A549 (cell line): ENCODE measurements around the gene TRIM28. TPM values are rescaled to one million over a fixed set of nuclear protein-coding genes. Genes with fewer than 3 reads are reported as not detected.

Experiments
- ATAC-seq, 2 experiments: fragments of 200-7000 bp in 1 of 2; fragments of >200 bp in 1 of 2; cut with Nextera tagmentation in 1 of 2; cut with Tn5 transposase in 1 of 2; 3 replicates each; pipeline versions ENCODE4 v1.8.0 to v1.9.1; 2018 to 2020; ENCODE audit warnings: mild to moderate bottlenecking in 1 of 2, moderate library complexity in 1 of 2
- CTCF ChIA-PET: fragments of 300-600 bp; sonication (Branson Sonifier 250); formaldehyde crosslinking; extraction: SDS; loops from one replicate; lab custom pipeline; 2021; ENCODE audit warnings: antibody characterized with exemption, inconsistent platforms; lab: Yijun Ruan, JAX
- POLR2A ChIA-PET: fragments of 350-600 bp; formaldehyde crosslinking; extraction: SDS; loops from one replicate; lab custom pipeline; 2021; ENCODE audit warnings: antibody characterized with exemption, inconsistent platforms; lab: Yijun Ruan, JAX
- DNase-seq, 2 experiments: peaks; one replicate each; pipeline versions ENCODE4 v3.0.0 to v3.0.0-alpha.2; 2011 to 2016; ENCODE audit warnings: low read depth in 1 of 2, low spot score in 1 of 2
- FAIRE-seq: peaks from 2 replicates; lab custom pipeline; 2011; peaks lifted over from hg19 to GRCh38; lab: Jason Lieb, UNC
- H3K27ac ChIP-seq, 2 experiments: fragments of >200 bp; sonication (Bioruptor Twin); formaldehyde crosslinking; 3 replicates each; pipeline ENCODE4 v1.5.1; 2016 to 2017
- H3K4me1 ChIP-seq: fragments of >200 bp; sonication (Bioruptor Twin); formaldehyde crosslinking; 3 replicates; pipeline ENCODE4 v1.6.1; 2016
- H3K4me2 ChIP-seq: fragments of >200 bp; sonication (Bioruptor Twin); formaldehyde crosslinking; 3 replicates; pipeline ENCODE4 v1.6.1; 2016
- H3K4me3 ChIP-seq: fragments of >200 bp; sonication (Bioruptor Twin); formaldehyde crosslinking; 3 replicates; pipeline ENCODE4 v1.5.1; 2016
- H3K9me3 ChIP-seq: fragments of >200 bp; sonication (Bioruptor Twin); formaldehyde crosslinking; 3 replicates; pipeline ENCODE4 v1.6.1; 2016
- ATOH8 ChIP-seq: fragments of 250-450 bp; sonication (Bioruptor Pico); IDR thresholded peaks from 2 replicates; pipeline ENCODE4 v1.5.0; 2020; ENCODE audit warnings: low read depth, mild to moderate bottlenecking, moderate library complexity
- BCL3 ChIP-seq: fragments of >200 bp; sonication (Bioruptor Twin); formaldehyde crosslinking; IDR thresholded peaks from 3 replicates; pipeline ENCODE4 v1.6.1; 2016
- CHD2 ChIP-seq: fragments of 150-350 bp; IDR thresholded peaks from 2 replicates; pipeline ENCODE4 v1.6.1; 2014; ENCODE audit warnings: low read length; ENCODE audit not compliant: partially characterized antibody
- CHD4 ChIP-seq: fragments of 200-600 bp; sonication (generic); IDR thresholded peaks from 2 replicates; pipeline ENCODE4 v1.6.1; 2016; ENCODE audit warnings: antibody characterized with exemption, mild to moderate bottlenecking, borderline replicate concordance
- CTCF ChIP-seq: fragments of >200 bp; sonication (Bioruptor Twin); formaldehyde crosslinking; IDR thresholded peaks from 3 replicates; pipeline ENCODE4 v1.5.1; 2016
- E2F6 ChIP-seq: IDR thresholded peaks from 2 replicates; pipeline ENCODE4 v1.6.1; 2012; ENCODE audit warnings: low read depth, borderline replicate concordance
- ESRRA ChIP-seq: fragments of 150-350 bp; IDR thresholded peaks from 2 replicates; pipeline ENCODE4 v1.6.1; 2014; ENCODE audit warnings: mild to moderate bottlenecking, low read length, borderline replicate concordance
- FOXS1 ChIP-seq: fragments of 250-450 bp; sonication (Bioruptor Pico); IDR thresholded peaks from 2 replicates; pipeline ENCODE4 v1.5.0; 2020; ENCODE audit warnings: mild to moderate bottlenecking, moderate library complexity
- GATA3 ChIP-seq: IDR thresholded peaks from 2 replicates; pipeline ENCODE4 v1.6.1; 2012; ENCODE audit warnings: borderline replicate concordance
- HES2 ChIP-seq: fragments of >200 bp; sonication (Bioruptor Twin); formaldehyde crosslinking; IDR thresholded peaks from 2 replicates; pipeline ENCODE4 v1.6.1; 2016
- HOXA7 ChIP-seq: fragments of 250-450 bp; sonication (Bioruptor Pico); IDR thresholded peaks from 2 replicates; pipeline ENCODE4 v1.5.0; 2020; ENCODE audit warnings: mild to moderate bottlenecking, moderate library complexity
- HOXB5 ChIP-seq: fragments of 250-450 bp; sonication (Bioruptor Pico); IDR thresholded peaks from 2 replicates; pipeline ENCODE4 v1.5.0; 2020; ENCODE audit warnings: mild to moderate bottlenecking, moderate library complexity
- JUN ChIP-seq, 2 experiments: fragments of >200 bp; sonication (Bioruptor Twin); formaldehyde crosslinking; IDR thresholded peaks; 2 replicates in 1 of 2; 3 replicates in 1 of 2; pipeline ENCODE4 v1.6.1; 2016 to 2017
- MAX ChIP-seq: IDR thresholded peaks from 2 replicates; pipeline ENCODE4 v1.6.1; 2012
- MYC ChIP-seq: IDR thresholded peaks from 2 replicates; pipeline ENCODE4 v1.6.1; 2012; ENCODE audit warnings: mild to moderate bottlenecking, inconsistent platforms, low read length, improper control_type of control experiment, borderline replicate concordance
- PBX3 ChIP-seq: IDR thresholded peaks from 2 replicates; pipeline ENCODE4 v1.6.1; 2012
- PHF8 ChIP-seq: fragments of 200-600 bp; sonication (generic); IDR thresholded peaks from 2 replicates; pipeline ENCODE4 v1.6.1; 2016; ENCODE audit warnings: low read depth, mild to moderate bottlenecking, antibody characterized with exemption, moderate library complexity, borderline replicate concordance
- POLR2A ChIP-seq: IDR thresholded peaks from 2 replicates; pipeline ENCODE4 v1.6.1; 2012; ENCODE audit warnings: mild to moderate bottlenecking, low read length
- RAD21 ChIP-seq, 2 experiments: fragments of >200 bp in 1 of 2; sonication (Bioruptor Twin) in 1 of 2; formaldehyde crosslinking in 1 of 2; IDR thresholded peaks in 1 of 2; conservative IDR thresholded peaks in 1 of 2; 2 replicates in 1 of 2; 3 replicates in 1 of 2; pipeline ENCODE4 v1.6.1; 2012 to 2018; ENCODE audit warnings: inconsistent platforms in 1 of 2
- RCOR1 ChIP-seq: fragments of 150-350 bp; IDR thresholded peaks from 2 replicates; pipeline ENCODE4 v1.6.1; 2014; ENCODE audit warnings: antibody characterized with exemption, low read length, low read depth
- SMC3 ChIP-seq: fragments of >200 bp; sonication (Bioruptor Twin); formaldehyde crosslinking; IDR thresholded peaks from 3 replicates; pipeline ENCODE4 v1.6.1; 2018; ENCODE audit warnings: inconsistent platforms
- USF2 ChIP-seq: fragments of 450-650 bp; IDR thresholded peaks from 2 replicates; pipeline ENCODE4 v1.6.1; 2014; ENCODE audit warnings: antibody characterized with exemption
- ZC3H11A ChIP-seq: fragments of 450-650 bp; IDR thresholded peaks from 2 replicates; pipeline ENCODE4 v1.6.1; 2014; ENCODE audit warnings: antibody characterized with exemption, mild to moderate bottlenecking
- WGBS: methylation state at CpG from one replicate; pipeline ENCODE4 v1.1.6; 2017; ENCODE audit errors: missing lambda C conversion rate; 5-methylcytosine and 5-hydroxymethylcytosine counted together
- polyA plus RNA-seq, 4 experiments: library from polyadenylated mRNA; depleted of rRNA in 3 of 4; stranded (reverse); fragments of >200 nt; fragmentation: RNase III in 1 of 4; extraction: RNeasy Plus Mini Kit Qiagen cat#74134 plus additional on column Dnase treatment in 1 of 4; gene quantifications; 2 replicates in 3 of 4; 3 replicates in 1 of 4; pipeline ENCODE4 v1.2.3, GENCODE V29; 2011 to 2017

Gene TRIM28
- polyA plus RNA-seq, 2 of the 4 experiments (the other 2 are of a cell fraction) = 576 to 656 TPM

- POLR2A ChIA-PET = interaction anchor here (0.6 to 1.2 kb wide), 14 partner anchors 9 to 327 kb away, joined by 3 to 20 read pairs (median 4); partner anchors contain the start of genes CHMP2A, TRIM28 and UBE2M
- CTCF ChIA-PET = interaction anchor here (0.6 to 1.5 kb wide), 14 partner anchors 8 to 68 kb away, joined by 3 to 7 read pairs (median 3); partner anchors contain the start of gene MZF1
- DNase-seq (peak; percentile 67 to 92), FAIRE-seq (no peak), ATAC-seq (peak; percentile 57 to 81)
- 60% methylated on average over 55 of the region's 66 CpGs for WGBS
- peak overlapping the region; percentile 71 to 86 for H3K27ac ChIP-seq
- 0 out of 3 replicates have a peak, but pooled peaks have one; percentile 34 for TF ChIP-seq BCL3
- peak; percentile 44 to 57; a peak in 4 of 5 replicates for TF ChIP-seq RAD21 (conservative IDR thresholded peaks at IDR 0.05 in 1 of 2, IDR thresholded peaks at IDR 0.05 in 1 of 2)
- peak; percentile 16 for TF ChIP-seq CHD2
- TF ChIP-seq E2F6 = peak; percentile 85
- TF ChIP-seq FOXS1 (CRISPR knock-in tag) = no peak
- no peak for TF ChIP-seq HOXB5 (CRISPR knock-in tag)
- TF ChIP-seq MYC = peak; percentile 39; the same call in 1 of the 2 replicates
- TF ChIP-seq PHF8 = no peak
- peak; percentile 81 for TF ChIP-seq CTCF
- TF ChIP-seq USF2 = no peak
- peak in 1 of 2 experiments; percentile 58; a peak in 1 of 5 replicates for TF ChIP-seq JUN (IDR thresholded peaks at IDR 0.05)
- no peak for TF ChIP-seq HES2
- no peak for TF ChIP-seq RCOR1
- no peak for TF ChIP-seq ESRRA
- TF ChIP-seq PBX3 = peak; percentile 68; the same call in 1 of the 2 replicates
- peak; percentile 51 for TF ChIP-seq SMC3
- 0 out of 2 replicates have a peak, but pooled peaks have one; percentile 21 for TF ChIP-seq GATA3
- peak; percentile 90 for TF ChIP-seq MAX
- TF ChIP-seq ATOH8 (CRISPR knock-in tag) = no peak
- no peak for TF ChIP-seq ZC3H11A
- TF ChIP-seq POLR2A = peak; percentile 89
- TF ChIP-seq HOXA7 = no peak
- no peak for TF ChIP-seq CHD4
- H3K4me2 ChIP-seq = peak overlapping the region; percentile 83
- peaks cover 15% of the 10 kb centered on the region for H3K4me1 ChIP-seq
- peak overlapping the region; percentile 44 for H3K4me3 ChIP-seq
- no peaks in the 10 kb centered on the region for H3K9me3 ChIP-seq
Measured at GRCh38 chr19:58513694-58514563, 29.9 kb upstream of the TRIM28 start.
